GM18951 (cell line): ENCODE data around the gene CGNL1.

Experiments used
- POLR2A ChIP-seq: IDR thresholded peaks from 4 replicates; pipeline ENCODE4 v1.6.1; 2011; ENCODE audit warnings: mild to moderate bottlenecking; ENCODE audit not compliant: insufficient read length, insufficient read depth; ENCODE audit errors: extremely low read depth
- in situ Hi-C: fragments of 300-500 bp; cut with MboI; formaldehyde crosslinking; loops from one replicate; pipeline ENCODE4 v1.12.0; 2022; ENCODE audit warnings: low sequenced_read_pairs, mixed read lengths, inconsistent platforms; ENCODE audit not compliant: unreplicated experiment

CGNL1 gene

GRCh38 chr15:57537488-57538264 lies 161.4 kb downstream of the CGNL1 start:
- no peak for TF ChIP-seq POLR2A
- in situ Hi-C loops = loop anchor here (10.0 to 25.0 kb wide), 2 partner anchors 393 to 725 kb away; no protein-coding TSS in a partner anchor

GRCh38 chr15:57538265-57538529 lies 161.9 kb downstream of the CGNL1 start:
- in situ Hi-C loops = loop anchor here (10.0 to 25.0 kb wide), 2 partner anchors 393 to 726 kb away; no protein-coding TSS in a partner anchor
- no peak for TF ChIP-seq POLR2A

GRCh38 chr15:57538821-57539220 lies 162.5 kb downstream of the CGNL1 start:
- in situ Hi-C loops = loop anchor here (10.0 to 25.0 kb wide), 2 partner anchors 394 to 727 kb away; no protein-coding TSS in a partner anchor
- TF ChIP-seq POLR2A = no peak

- TF ChIP-seq POLR2A = no peak
- in situ Hi-C loops = loop anchor here (25.0 kb wide), 1 partner anchor 728 kb away; no protein-coding TSS in a partner anchor
These were observed 163.9 kb downstream of the CGNL1 start for GRCh38 chr15:57540211-57540610.

GRCh38 chr15:57540736-57541135 lies 164.4 kb downstream of the CGNL1 start:
- in situ Hi-C loops = loop anchor here (25.0 kb wide), 1 partner anchor 728 kb away; no protein-coding TSS in a partner anchor
- TF ChIP-seq POLR2A = no peak

GRCh38 chr15:57541271-57541670 lies 165.0 kb downstream of the CGNL1 start:
- in situ Hi-C loops = loop anchor here (25.0 kb wide), 1 partner anchor 729 kb away; no protein-coding TSS in a partner anchor
- TF ChIP-seq POLR2A = no peak

- in situ Hi-C loops = loop anchor here (25.0 kb wide), 1 partner anchor 730 kb away; no protein-coding TSS in a partner anchor
These were observed 165.7 kb downstream of the CGNL1 start for GRCh38 chr15:57541805-57542504.

GRCh38 chr15:57542505-57542817 lies 166.2 kb downstream of the CGNL1 start:
- in situ Hi-C loops = loop anchor here (25.0 kb wide), 1 partner anchor 730 kb away; no protein-coding TSS in a partner anchor
- no peak for TF ChIP-seq POLR2A

More at GRCh38 chr15:57541805-57542504, 165.7 kb downstream of the CGNL1 start:
- no peak for TF ChIP-seq POLR2A

GRCh38 chr15:57544848-57545480 lies 168.7 kb downstream of the CGNL1 start:
- no peak for TF ChIP-seq POLR2A
- in situ Hi-C loops = loop anchor here (25.0 kb wide), 1 partner anchor 733 kb away; no protein-coding TSS in a partner anchor

GRCh38 chr15:57545995-57546394 lies 169.7 kb downstream of the CGNL1 start:
- in situ Hi-C loops = loop anchor here (25.0 kb wide), 1 partner anchor 734 kb away; no protein-coding TSS in a partner anchor
- no peak for TF ChIP-seq POLR2A

GRCh38 chr15:57547243-57547755 lies 171.0 kb downstream of the CGNL1 start:
- in situ Hi-C loops = loop anchor here (25.0 kb wide), 1 partner anchor 735 kb away; no protein-coding TSS in a partner anchor
- TF ChIP-seq POLR2A = no peak

GRCh38 chr15:57548351-57548750 lies 172.0 kb downstream of the CGNL1 start:
- in situ Hi-C loops = loop anchor here (25.0 kb wide), 1 partner anchor 736 kb away; no protein-coding TSS in a partner anchor
- no peak for TF ChIP-seq POLR2A

GRCh38 chr15:57548835-57549234 lies 172.5 kb downstream of the CGNL1 start:
- no peak for TF ChIP-seq POLR2A
- in situ Hi-C loops = loop anchor here (25.0 kb wide), 1 partner anchor 737 kb away; no protein-coding TSS in a partner anchor

- in situ Hi-C loops = loop anchor here (25.0 kb wide), 2 partner anchors 312 to 738 kb away; no protein-coding TSS in a partner anchor
- TF ChIP-seq POLR2A = no peak
These were observed 173.6 kb downstream of the CGNL1 start for GRCh38 chr15:57549935-57550334.
